Measurements from ENCODE around the gene WDFY3.

The WDFY3 gene

DNA sequence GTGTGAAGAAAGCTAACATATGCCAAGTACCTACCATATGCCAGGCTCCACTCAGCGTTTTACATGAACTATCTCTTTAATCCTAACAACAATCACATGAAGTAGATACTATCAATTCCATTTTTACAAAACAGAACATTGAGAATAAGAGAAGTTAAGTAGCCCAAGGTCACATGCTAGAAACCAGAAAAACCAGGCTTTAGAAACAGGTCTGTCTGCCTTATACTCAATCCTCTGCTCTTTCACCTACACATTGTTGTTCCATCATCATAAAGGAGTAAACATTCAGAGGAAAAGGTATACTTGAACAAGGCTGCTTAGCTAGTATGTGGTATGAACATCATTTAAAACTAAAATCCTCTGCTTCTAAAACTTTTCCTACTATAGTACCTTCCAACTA, 42.1 kb downstream of the WDFY3 start:
- DNase-seq (ENCODE audit: low read depth in 1 of 2, low spot score in 1 of 2): no peak
- TF ChIP-seq, protein P1, sequence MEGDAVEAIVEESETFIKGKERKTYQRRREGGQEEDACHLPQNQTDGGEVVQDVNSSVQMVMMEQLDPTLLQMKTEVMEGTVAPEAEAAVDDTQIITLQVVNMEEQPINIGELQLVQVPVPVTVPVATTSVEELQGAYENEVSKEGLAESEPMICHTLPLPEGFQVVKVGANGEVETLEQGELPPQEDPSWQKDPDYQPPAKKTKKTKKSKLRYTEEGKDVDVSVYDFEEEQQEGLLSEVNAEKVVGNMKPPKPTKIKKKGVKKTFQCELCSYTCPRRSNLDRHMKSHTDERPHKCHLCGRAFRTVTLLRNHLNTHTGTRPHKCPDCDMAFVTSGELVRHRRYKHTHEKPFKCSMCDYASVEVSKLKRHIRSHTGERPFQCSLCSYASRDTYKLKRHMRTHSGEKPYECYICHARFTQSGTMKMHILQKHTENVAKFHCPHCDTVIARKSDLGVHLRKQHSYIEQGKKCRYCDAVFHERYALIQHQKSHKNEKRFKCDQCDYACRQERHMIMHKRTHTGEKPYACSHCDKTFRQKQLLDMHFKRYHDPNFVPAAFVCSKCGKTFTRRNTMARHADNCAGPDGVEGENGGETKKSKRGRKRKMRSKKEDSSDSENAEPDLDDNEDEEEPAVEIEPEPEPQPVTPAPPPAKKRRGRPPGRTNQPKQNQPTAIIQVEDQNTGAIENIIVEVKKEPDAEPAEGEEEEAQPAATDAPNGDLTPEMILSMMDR (IDR thresholded peaks at IDR 0.05; ENCODE audit: insufficient read depth, low read length): no peak
- TF ChIP-seq POLR2AphosphoS5 (IDR thresholded peaks at IDR 0.05; ENCODE audit: low read depth) (no peak), GABPA (IDR thresholded peaks at IDR 0.05; ENCODE audit: low read depth) (no peak), SPI1 (IDR thresholded peaks at IDR 0.05; ENCODE audit: borderline replicate concordance, low read depth) (no peak)
- TF ChIP-seq, protein P2, sequence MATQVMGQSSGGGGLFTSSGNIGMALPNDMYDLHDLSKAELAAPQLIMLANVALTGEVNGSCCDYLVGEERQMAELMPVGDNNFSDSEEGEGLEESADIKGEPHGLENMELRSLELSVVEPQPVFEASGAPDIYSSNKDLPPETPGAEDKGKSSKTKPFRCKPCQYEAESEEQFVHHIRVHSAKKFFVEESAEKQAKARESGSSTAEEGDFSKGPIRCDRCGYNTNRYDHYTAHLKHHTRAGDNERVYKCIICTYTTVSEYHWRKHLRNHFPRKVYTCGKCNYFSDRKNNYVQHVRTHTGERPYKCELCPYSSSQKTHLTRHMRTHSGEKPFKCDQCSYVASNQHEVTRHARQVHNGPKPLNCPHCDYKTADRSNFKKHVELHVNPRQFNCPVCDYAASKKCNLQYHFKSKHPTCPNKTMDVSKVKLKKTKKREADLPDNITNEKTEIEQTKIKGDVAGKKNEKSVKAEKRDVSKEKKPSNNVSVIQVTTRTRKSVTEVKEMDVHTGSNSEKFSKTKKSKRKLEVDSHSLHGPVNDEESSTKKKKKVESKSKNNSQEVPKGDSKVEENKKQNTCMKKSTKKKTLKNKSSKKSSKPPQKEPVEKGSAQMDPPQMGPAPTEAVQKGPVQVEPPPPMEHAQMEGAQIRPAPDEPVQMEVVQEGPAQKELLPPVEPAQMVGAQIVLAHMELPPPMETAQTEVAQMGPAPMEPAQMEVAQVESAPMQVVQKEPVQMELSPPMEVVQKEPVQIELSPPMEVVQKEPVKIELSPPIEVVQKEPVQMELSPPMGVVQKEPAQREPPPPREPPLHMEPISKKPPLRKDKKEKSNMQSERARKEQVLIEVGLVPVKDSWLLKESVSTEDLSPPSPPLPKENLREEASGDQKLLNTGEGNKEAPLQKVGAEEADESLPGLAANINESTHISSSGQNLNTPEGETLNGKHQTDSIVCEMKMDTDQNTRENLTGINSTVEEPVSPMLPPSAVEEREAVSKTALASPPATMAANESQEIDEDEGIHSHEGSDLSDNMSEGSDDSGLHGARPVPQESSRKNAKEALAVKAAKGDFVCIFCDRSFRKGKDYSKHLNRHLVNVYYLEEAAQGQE (IDR thresholded peaks at IDR 0.05; ENCODE audit: insufficient replicate concordance, low read depth): no peak
- Histone ChIP-seq H3K4me3 (replicated peaks; ENCODE audit: insufficient read depth, low read length) (no peak overlapping the region), H3K27me3 (ENCODE audit: insufficient read depth, poor library complexity, severe bottlenecking) (no peaks in the 10 kb centered on the region), H3K27ac (replicated peaks) (no peak overlapping the region)

DNA sequence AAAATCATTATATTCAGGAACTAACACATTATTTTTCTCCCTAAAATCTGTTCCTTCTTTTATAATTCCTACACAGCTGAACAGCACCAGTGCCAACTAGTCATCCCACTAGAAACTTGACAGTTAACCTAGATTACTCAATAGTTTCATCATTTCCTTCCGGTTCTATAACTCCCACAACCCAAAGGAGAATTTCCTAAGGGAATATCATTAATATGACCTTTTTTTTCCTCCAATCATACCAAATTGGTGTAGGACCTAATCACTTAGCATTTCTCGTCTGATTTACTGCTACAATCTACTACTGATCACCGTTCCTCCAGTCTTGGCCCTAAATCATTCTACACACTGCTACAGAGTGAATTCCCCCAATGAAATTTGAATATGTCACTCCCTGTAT, 45.9 kb downstream of the WDFY3 start:
- Histone ChIP-seq H3K27ac (replicated peaks) (peak overlapping the region; percentile 23), H3K4me3 (replicated peaks; ENCODE audit: insufficient read depth, low read length) (no peak overlapping the region), H3K27me3 (ENCODE audit: insufficient read depth, poor library complexity, severe bottlenecking) (no peaks in the 10 kb centered on the region)
- peak in 1 of 2 experiments; percentile 26 for DNase-seq (ENCODE audit: low read depth in 1 of 2, low spot score in 1 of 2)
- TF ChIP-seq SPI1 (IDR thresholded peaks at IDR 0.05; ENCODE audit: borderline replicate concordance, low read depth) (no peak), GABPA (IDR thresholded peaks at IDR 0.05; ENCODE audit: low read depth) (no peak), POLR2AphosphoS5 (IDR thresholded peaks at IDR 0.05; ENCODE audit: low read depth) (no peak)
- TF ChIP-seq, protein P1 (IDR thresholded peaks at IDR 0.05; ENCODE audit: insufficient read depth, low read length): no peak
- TF ChIP-seq, protein P2 (IDR thresholded peaks at IDR 0.05; ENCODE audit: insufficient replicate concordance, low read depth): no peak

DNA sequence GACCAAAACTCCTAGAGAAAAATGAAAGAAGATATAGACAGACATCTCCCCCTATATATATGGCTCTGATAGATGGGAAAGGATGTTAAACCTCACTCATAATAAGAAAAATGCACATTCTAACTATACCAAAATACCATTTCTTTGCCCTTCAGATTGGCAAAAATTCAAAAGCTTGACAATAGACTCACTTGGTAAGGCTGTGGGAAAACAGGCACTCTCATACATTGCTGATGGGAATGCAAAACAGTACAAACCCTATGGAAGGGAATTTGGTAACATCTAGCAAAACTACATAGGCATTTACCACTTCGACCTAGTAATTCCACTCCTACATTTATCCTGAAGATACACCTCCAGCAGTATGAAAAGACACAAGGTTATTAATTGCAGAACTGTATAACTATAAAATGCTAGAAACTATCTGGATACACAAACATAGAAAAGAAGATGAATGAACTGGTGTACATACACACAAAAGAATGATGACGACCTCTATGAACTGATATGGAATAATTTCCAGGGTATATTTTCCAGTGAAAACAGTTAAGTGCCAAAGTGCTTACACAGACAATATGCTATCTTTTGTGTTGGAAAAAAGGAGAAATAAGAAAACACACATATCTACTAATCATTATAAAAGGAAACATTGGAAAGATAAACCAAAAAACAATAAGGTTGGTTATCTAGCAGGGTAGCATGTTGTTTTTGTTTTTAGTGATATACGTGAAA, 48.5 kb downstream of the WDFY3 start:
- H3K27me3 ChIP-seq (ENCODE audit: insufficient read depth, poor library complexity, severe bottlenecking): no peaks in the 10 kb centered on the region
- H3K4me3 ChIP-seq (replicated peaks; ENCODE audit: insufficient read depth, low read length): no peak overlapping the region
- TF ChIP-seq, protein P1 (IDR thresholded peaks at IDR 0.05; ENCODE audit: insufficient read depth, low read length): no peak
- no peak for TF ChIP-seq GABPA (IDR thresholded peaks at IDR 0.05; ENCODE audit: low read depth)
- no peak for TF ChIP-seq POLR2AphosphoS5 (IDR thresholded peaks at IDR 0.05; ENCODE audit: low read depth)
- TF ChIP-seq SPI1 (IDR thresholded peaks at IDR 0.05; ENCODE audit: borderline replicate concordance, low read depth): no peak
- TF ChIP-seq, protein P2 (IDR thresholded peaks at IDR 0.05; ENCODE audit: insufficient replicate concordance, low read depth): no peak
- DNase-seq (ENCODE audit: low read depth in 1 of 2, low spot score in 1 of 2): no peak
- no peak overlapping the region for H3K27ac ChIP-seq (replicated peaks)

All from HL-60 (cell line).